BJ (cell line): ENCODE data around the gene B3GLCT. TPM values are rescaled to one million over a fixed set of nuclear protein-coding genes. Genes with fewer than 3 reads are reported as not detected.

Experiments used
- CTCF ChIA-PET: fragments of 350-600 bp; formaldehyde crosslinking; extraction: SDS; loops from one replicate; lab custom pipeline; 2021; ENCODE audit warnings: antibody characterized with exemption, inconsistent platforms; lab: Yijun Ruan, JAX
- POLR2A ChIA-PET: fragments of 300-600 bp; sonication (Branson Sonifier 250); formaldehyde crosslinking; extraction: SDS; loops from one replicate; lab custom pipeline; 2021; ENCODE audit warnings: antibody characterized with exemption; lab: Charles Lee
- DNase-seq: peaks from one replicate; pipeline ENCODE4 v3.0.0-alpha.2; 2011; ENCODE audit warnings: low read depth
- H3K27me3 ChIP-seq: 2 replicates; pipeline ENCODE4 v1.6.0; 2011; ENCODE audit warnings: low read length; ENCODE audit not compliant: control insufficient read depth, insufficient read depth
- H3K36me3 ChIP-seq: 2 replicates; pipeline ENCODE4 v1.5.1; 2011; ENCODE audit warnings: low read length; ENCODE audit not compliant: control insufficient read depth, insufficient read depth
- H3K4me3 ChIP-seq: 2 replicates; pipeline ENCODE4 v1.5.1; 2011; ENCODE audit warnings: low read depth, mild to moderate bottlenecking, control low read depth, low read length
- polyA plus RNA-seq: library from polyadenylated mRNA; depleted of rRNA; stranded (reverse); fragments of >200 nt; gene quantifications from 2 replicates; pipeline ENCODE4 v1.2.3, GENCODE V29; 2011
- TF ChIP-seq, protein P1 (sequence below): IDR thresholded peaks from 2 replicates; pipeline ENCODE4 v1.5.1; 2011; ENCODE audit warnings: low read depth, mild to moderate bottlenecking, control low read depth, inconsistent platforms, low read length, moderate library complexity; ENCODE audit not compliant: insufficient read depth

B3GLCT gene
- polyA plus RNA-seq, 1 experiment, result 3.3 TPM

- TF ChIP-seq, protein P1, sequence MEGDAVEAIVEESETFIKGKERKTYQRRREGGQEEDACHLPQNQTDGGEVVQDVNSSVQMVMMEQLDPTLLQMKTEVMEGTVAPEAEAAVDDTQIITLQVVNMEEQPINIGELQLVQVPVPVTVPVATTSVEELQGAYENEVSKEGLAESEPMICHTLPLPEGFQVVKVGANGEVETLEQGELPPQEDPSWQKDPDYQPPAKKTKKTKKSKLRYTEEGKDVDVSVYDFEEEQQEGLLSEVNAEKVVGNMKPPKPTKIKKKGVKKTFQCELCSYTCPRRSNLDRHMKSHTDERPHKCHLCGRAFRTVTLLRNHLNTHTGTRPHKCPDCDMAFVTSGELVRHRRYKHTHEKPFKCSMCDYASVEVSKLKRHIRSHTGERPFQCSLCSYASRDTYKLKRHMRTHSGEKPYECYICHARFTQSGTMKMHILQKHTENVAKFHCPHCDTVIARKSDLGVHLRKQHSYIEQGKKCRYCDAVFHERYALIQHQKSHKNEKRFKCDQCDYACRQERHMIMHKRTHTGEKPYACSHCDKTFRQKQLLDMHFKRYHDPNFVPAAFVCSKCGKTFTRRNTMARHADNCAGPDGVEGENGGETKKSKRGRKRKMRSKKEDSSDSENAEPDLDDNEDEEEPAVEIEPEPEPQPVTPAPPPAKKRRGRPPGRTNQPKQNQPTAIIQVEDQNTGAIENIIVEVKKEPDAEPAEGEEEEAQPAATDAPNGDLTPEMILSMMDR, result no peak
- ChIA-PET CTCF (no interaction called here), POLR2A (no interaction called here)
- DNase-seq, result no peak
- H3K27me3 ChIP-seq, result no peaks in the 10 kb centered on the region
- no peak overlapping the region for H3K4me3 ChIP-seq
- H3K36me3 ChIP-seq, result no peaks in the 10 kb centered on the region
Observed at GRCh38 chr13:31311921-31312320, 112.1 kb downstream of the B3GLCT start.

DNA sequence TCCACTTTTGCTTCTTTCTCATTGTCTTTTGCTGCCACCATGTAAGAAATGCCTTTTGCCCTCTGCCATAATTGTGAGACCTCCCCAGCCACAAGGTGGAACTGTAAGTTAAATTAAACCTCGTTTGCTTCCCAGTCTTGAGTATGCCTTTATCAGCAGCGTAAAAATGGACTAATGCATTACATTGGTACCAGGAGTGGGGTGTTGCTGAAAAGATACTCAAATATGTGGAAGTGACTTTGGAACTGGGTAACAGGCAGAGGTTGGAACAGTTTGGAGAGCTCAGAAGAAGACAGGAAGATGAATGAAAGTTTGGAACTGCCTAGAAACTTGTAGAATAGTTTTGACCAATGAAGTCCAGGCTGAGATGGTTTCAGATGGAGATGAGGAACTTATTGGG is 115.2 kb downstream of the B3GLCT start:
- POLR2A ChIA-PET, result no interaction called here
- TF ChIP-seq, protein P1, result no peak
- H3K36me3 ChIP-seq, result no peaks in the 10 kb centered on the region

DNA sequence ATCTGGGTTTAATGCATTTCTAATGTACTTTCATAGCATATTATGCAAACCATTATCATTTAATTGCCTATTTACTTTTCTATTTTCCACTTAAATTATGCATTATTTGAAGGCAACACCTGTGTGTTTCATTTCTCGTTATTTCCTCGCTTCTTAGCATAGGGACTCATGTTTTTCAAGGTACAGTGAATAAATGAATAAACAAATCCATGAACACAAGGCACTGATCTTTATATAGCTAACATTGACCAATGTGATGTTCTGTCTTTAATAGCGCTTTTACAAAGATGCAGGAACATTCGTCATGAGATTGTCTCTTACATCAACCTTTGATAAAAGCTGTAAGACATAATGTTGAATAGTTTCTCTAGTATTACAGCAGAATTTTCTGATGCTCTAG is 121.2 kb downstream of the B3GLCT start:
- ChIA-PET CTCF (no interaction called here), POLR2A (no interaction called here)
- Histone ChIP-seq H3K4me3 (no peak overlapping the region), H3K27me3 (no peaks in the 10 kb centered on the region), H3K36me3 (no peaks in the 10 kb centered on the region)
- TF ChIP-seq, protein P1, result no peak
- no peak for DNase-seq

More for the DNA sequence above, 115.2 kb downstream of the B3GLCT start:
- H3K4me3 ChIP-seq, result no peak overlapping the region
- CTCF ChIA-PET, result no interaction called here
- no peaks in the 10 kb centered on the region for H3K27me3 ChIP-seq
- DNase-seq, result no peak

DNA sequence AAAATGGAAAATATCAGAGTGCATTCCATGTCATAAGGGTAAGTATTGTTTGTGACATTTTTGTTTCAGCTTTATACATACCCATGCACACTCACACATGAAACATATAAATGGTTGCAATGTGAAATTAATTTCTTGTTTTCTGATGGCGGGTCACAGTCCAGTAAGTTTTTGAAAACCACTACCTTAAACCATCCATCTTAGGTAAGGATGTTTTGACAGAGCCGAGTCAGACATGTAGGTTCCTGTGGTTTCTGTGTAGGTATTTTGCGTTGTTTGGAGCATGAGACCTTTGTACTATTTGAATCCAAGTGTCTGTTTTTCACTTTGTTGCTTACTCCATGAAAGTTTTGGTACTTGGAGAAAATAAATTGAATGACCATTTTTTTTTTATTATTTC is 121.7 kb downstream of the B3GLCT start:
- TF ChIP-seq, protein P1, result no peak
- Histone ChIP-seq H3K36me3 (no peaks in the 10 kb centered on the region), H3K27me3 (no peaks in the 10 kb centered on the region), H3K4me3 (no peak overlapping the region)
- ChIA-PET CTCF (no interaction called here), POLR2A (no interaction called here)
- no peak for DNase-seq

DNA sequence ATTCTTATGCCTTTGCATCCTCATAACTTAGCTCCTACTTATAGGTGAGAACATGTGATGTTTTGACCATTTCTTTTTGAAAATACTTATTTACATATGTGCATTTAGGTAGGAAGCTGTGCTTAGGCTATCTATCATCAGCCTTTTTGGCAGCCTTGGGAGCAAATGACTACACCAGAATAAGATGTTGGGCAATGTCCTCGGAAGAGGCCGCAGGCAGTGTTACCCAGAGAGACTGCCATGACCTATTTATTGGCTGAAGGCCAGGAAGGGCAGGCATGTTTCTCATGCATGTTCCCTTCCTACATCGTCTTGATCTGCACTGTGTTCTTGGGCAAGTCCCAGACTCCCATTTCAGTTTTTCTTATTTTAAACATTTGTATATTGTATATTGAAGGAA is 122.3 kb downstream of the B3GLCT start:
- CTCF ChIA-PET, result no interaction called here
- Histone ChIP-seq H3K4me3 (no peak overlapping the region), H3K27me3 (no peaks in the 10 kb centered on the region), H3K36me3 (no peaks in the 10 kb centered on the region)
- TF ChIP-seq, protein P1, result no peak
- POLR2A ChIA-PET, result no interaction called here
- DNase-seq, result no peak
